HepG2 (cell line): Measurements from ENCODE around the gene KRTAP5-6. TPM values are rescaled to one million over a fixed set of nuclear protein-coding genes. Genes with fewer than 3 reads are reported as not detected.
A peak's percentile ranks its signal among the peaks of the same experiment; 100 is the strongest.

Experiments
- ADNP ChIP-seq: sonication (generic); formaldehyde crosslinking; IDR thresholded peaks from 2 replicates; pipeline ENCODE4 v1.4.0; 2020; ENCODE audit warnings: missing genetic modification reagents
- ARNT2 ChIP-seq: sonication (generic); formaldehyde crosslinking; IDR thresholded peaks from 2 replicates; pipeline ENCODE4 v1.8.0; 2022; ENCODE audit warnings: mild to moderate bottlenecking, low read depth, missing genetic modification reagents, moderate library complexity
- CENPT ChIP-seq: sonication (generic); formaldehyde crosslinking; IDR thresholded peaks from 2 replicates; pipeline ENCODE4 v1.8.0; 2022; ENCODE audit warnings: low read depth, mild to moderate bottlenecking, moderate library complexity, missing genetic modification reagents
- CHD2 ChIP-seq: IDR thresholded peaks from 2 replicates; pipeline ENCODE4 v1.6.1; 2011; ENCODE audit warnings: low read depth, low read length, improper control_type of control experiment
- GPBP1L1 ChIP-seq: sonication (generic); formaldehyde crosslinking; IDR thresholded peaks from 2 replicates; pipeline ENCODE4 v1.5.0; 2020; ENCODE audit warnings: mild to moderate bottlenecking, missing genetic modification reagents
- HIC2 ChIP-seq: sonication (generic); formaldehyde crosslinking; IDR thresholded peaks from 2 replicates; pipeline ENCODE4 v1.9.0; 2022; ENCODE audit warnings: low read depth, missing genetic modification reagents
- HOXD1 ChIP-seq: sonication (generic); formaldehyde crosslinking; IDR thresholded peaks from 2 replicates; pipeline ENCODE4 v1.5.0; 2020; ENCODE audit warnings: missing genetic modification reagents
- NFE2L1 ChIP-seq: sonication (generic); formaldehyde crosslinking; IDR thresholded peaks from 2 replicates; pipeline ENCODE4 v1.4.0; 2020; ENCODE audit warnings: missing genetic modification reagents, mild to moderate bottlenecking, borderline replicate concordance
- PRDM15 ChIP-seq: sonication (generic); formaldehyde crosslinking; IDR thresholded peaks from 2 replicates; pipeline ENCODE4 v1.4.0; 2020; ENCODE audit warnings: missing genetic modification reagents
- SRSF1 ChIP-seq: fragments of 200-400 bp; formaldehyde crosslinking; optimal IDR thresholded peaks from 2 replicates; pipeline ENCODE3; 2017; ENCODE audit warnings: mild to moderate bottlenecking, low read depth, low read length, moderate library complexity
- SSRP1 ChIP-seq: IDR thresholded peaks from 2 replicates; pipeline ENCODE4 v1.6.1; 2016; ENCODE audit warnings: control low read depth
- TAF1 ChIP-seq: sonication (generic); formaldehyde crosslinking; IDR thresholded peaks from 2 replicates; pipeline ENCODE4 v1.4.0; 2020; ENCODE audit warnings: missing genetic modification reagents
- TCF12 ChIP-seq, 2 experiments: fragments of 450-650 bp in 1 of 2; sonication (generic) in 1 of 2; formaldehyde crosslinking in 1 of 2; IDR thresholded peaks; 2 replicates each; pipeline versions ENCODE4 v1.6.1 to v1.8.0; 2017 to 2022; ENCODE audit warnings: antibody characterized with exemption in 1 of 2, mild to moderate bottlenecking in 1 of 2, missing genetic modification reagents in 1 of 2, moderate library complexity in 1 of 2
- TFE3 ChIP-seq: IDR thresholded peaks from 2 replicates; pipeline ENCODE4 v1.6.1; 2016
- ZBTB38 ChIP-seq: sonication (generic); formaldehyde crosslinking; IDR thresholded peaks from 2 replicates; pipeline ENCODE4 v1.5.1; 2020; ENCODE audit warnings: mild to moderate bottlenecking, missing genetic modification reagents
- ZMAT5 ChIP-seq: sonication (generic); formaldehyde crosslinking; IDR thresholded peaks from 2 replicates; pipeline ENCODE4 v1.5.0; 2020; ENCODE audit warnings: mild to moderate bottlenecking, low read depth, missing genetic modification reagents, borderline replicate concordance
- ZNF263 ChIP-seq: sonication (generic); formaldehyde crosslinking; IDR thresholded peaks from 2 replicates; pipeline ENCODE4 v1.4.0; 2020; ENCODE audit warnings: missing genetic modification reagents
- ZNF326 ChIP-seq: sonication (generic); formaldehyde crosslinking; IDR thresholded peaks from 2 replicates; pipeline ENCODE4 v1.4.0; 2020; ENCODE audit warnings: missing genetic modification reagents, borderline replicate concordance
- ZNF501 ChIP-seq: sonication (generic); formaldehyde crosslinking; IDR thresholded peaks from 2 replicates; pipeline ENCODE4 v1.5.1; 2020; ENCODE audit warnings: mild to moderate bottlenecking, moderate library complexity, missing genetic modification reagents
- ZNF772 ChIP-seq: sonication (generic); formaldehyde crosslinking; IDR thresholded peaks from 2 replicates; pipeline ENCODE4 v1.5.0; 2020; ENCODE audit warnings: mild to moderate bottlenecking, missing genetic modification reagents
- polyA plus RNA-seq, 8 experiments: library from polyadenylated mRNA; depleted of rRNA in 3 of 8; stranded (reverse) in 7 of 8; unstranded in 1 of 8; fragments of >200 nt; fragmentation: Illumina TruSeq in 4 of 8; extraction: Trizol in 4 of 8; gene quantifications; 2 replicates each; pipeline versions ENCODE4 v1.2.1 to v1.2.3, GENCODE V29; 2011 to 2016; ENCODE audit warnings: low read depth in 4 of 8, missing spikeins in 1 of 8, mixed read lengths in 1 of 8; ENCODE audit not compliant: insufficient read depth in 1 of 8
- total RNA-seq, 5 experiments: library from RNA; depleted of rRNA; stranded (reverse); fragments of >200 nt; fragmentation: Illumina TruSeq; extraction: Trizol; gene quantifications; 2 replicates each; pipeline ENCODE4 v1.2.3, GENCODE V29; 2016; ENCODE audit warnings: low read depth in 1 of 5

KRTAP5-6 gene
- total and polyA plus RNA-seq, 2 of the 13 experiments (the other 11 are each of a cell fraction or from before 2014, with no cell fraction given) = not detected

- TF ChIP-seq GPBP1L1 (CRISPR knock-in tag) (no peak), SRSF1 (peak; percentile 8), TFE3 (peak; percentile 98), ZNF501 (peak; percentile 89), TAF1 (CRISPR knock-in tag) (peak; percentile 81), ARNT2 (peak; percentile 89), CHD2 (no peak), ZNF772 (no peak; the same call in 1 of the 2 replicates), CENPT (0 out of 2 replicates have a peak, but pooled peaks have one; percentile 21), HOXD1 (peak; percentile 91), ZMAT5 (CRISPR knock-in tag) (no peak), SSRP1 (CRISPR knock-in tag) (no peak; the same call in 1 of the 2 replicates), ZNF326 (CRISPR knock-in tag) (no peak), ZBTB38 (peak; percentile 97), HIC2 (CRISPR knock-in tag) (peak; percentile 88), PRDM15 (CRISPR knock-in tag) (peak; percentile 74; the same call in 1 of the 2 replicates), TCF12 (IDR thresholded peaks at IDR 0.05) (no peak), TCF12 (CRISPR knock-in tag; IDR thresholded peaks at IDR 0.05) (peak; percentile 98), ZNF263 (CRISPR knock-in tag) (peak; percentile 100), ADNP (CRISPR knock-in tag) (no peak), NFE2L1 (CRISPR knock-in tag) (no peak)
Observed at GRCh38 chr11:1691026-1691877, 5.7 kb upstream of the KRTAP5-6 start (continued).
